HUES48 (cell line): ENCODE results near the gene TMEM132C.

ENCODE experiments used
- H3K27ac ChIP-seq: one replicate; pipeline ENCODE4 v1.7.0; 2013; ENCODE audit warnings: low read depth, low read length, inconsistent platforms
- H3K27me3 ChIP-seq: 2 replicates; pipeline ENCODE4 v1.6.1; 2013; ENCODE audit warnings: mild to moderate bottlenecking, low read length; ENCODE audit not compliant: control insufficient read depth, insufficient read depth
- H3K36me3 ChIP-seq: 2 replicates; pipeline ENCODE4 v1.6.1; 2013; ENCODE audit warnings: low read length; ENCODE audit not compliant: control insufficient read depth, insufficient read depth
- H3K4me1 ChIP-seq: 2 replicates; pipeline ENCODE4 v1.6.1; 2013; ENCODE audit warnings: mild to moderate bottlenecking, low read length; ENCODE audit not compliant: control insufficient read depth, insufficient read depth
- H3K4me3 ChIP-seq: 2 replicates; pipeline ENCODE4 v1.5.1; 2013; ENCODE audit warnings: mild to moderate bottlenecking, low read depth, low read length
- H3K9ac ChIP-seq: 2 replicates; pipeline ENCODE4 v1.6.1; 2013; ENCODE audit warnings: mild to moderate bottlenecking, low read depth, low read length, moderate library complexity
- H3K9me3 ChIP-seq: 2 replicates; pipeline ENCODE4 v1.6.1; 2013; ENCODE audit warnings: low read length; ENCODE audit not compliant: control insufficient read depth, insufficient read depth

The TMEM132C gene

GRCh38 chr12:128606970-128607369 is 340.0 kb downstream of the TMEM132C start:
- no peaks in the 10 kb centered on the region for H3K27me3 ChIP-seq
- H3K9me3 ChIP-seq = no peaks in the 10 kb centered on the region
- H3K4me1 ChIP-seq = 0 out of 2 replicates have a peak, but pooled peaks cover 6% of the 10 kb centered on the region
- H3K27ac ChIP-seq = no peak overlapping the region
- no peak overlapping the region for H3K9ac ChIP-seq
- H3K4me3 ChIP-seq = no peak overlapping the region
- H3K36me3 ChIP-seq = no peaks in the 10 kb centered on the region

- Histone ChIP-seq H3K27me3 (no peaks in the 10 kb centered on the region), H3K9me3 (no peaks in the 10 kb centered on the region), H3K27ac (no peak overlapping the region), H3K4me3 (no peak overlapping the region), H3K36me3 (no peaks in the 10 kb centered on the region), H3K9ac (no peak overlapping the region), H3K4me1 (0 out of 2 replicates have a peak, but pooled peaks cover 6% of the 10 kb centered on the region)
Measured at GRCh38 chr12:128607641-128608040, 340.7 kb downstream of the TMEM132C start.

GRCh38 chr12:128609861-128610260 is 342.9 kb downstream of the TMEM132C start:
- H3K4me1 ChIP-seq = 0 out of 2 replicates have a peak, but pooled peaks cover 6% of the 10 kb centered on the region
- no peaks in the 10 kb centered on the region for H3K27me3 ChIP-seq
- H3K9me3 ChIP-seq = no peaks in the 10 kb centered on the region

GRCh38 chr12:128611736-128612135 is 344.8 kb downstream of the TMEM132C start:
- Histone ChIP-seq H3K36me3 (no peaks in the 10 kb centered on the region), H3K9ac (no peak overlapping the region), H3K27me3 (no peaks in the 10 kb centered on the region), H3K4me1 (no peaks in the 10 kb centered on the region), H3K4me3 (no peak overlapping the region), H3K9me3 (no peaks in the 10 kb centered on the region), H3K27ac (no peak overlapping the region)

More at GRCh38 chr12:128609861-128610260, 342.9 kb downstream of the TMEM132C start:
- H3K27ac ChIP-seq = no peak overlapping the region
- no peak overlapping the region for H3K9ac ChIP-seq
- no peak overlapping the region for H3K4me3 ChIP-seq
- no peaks in the 10 kb centered on the region for H3K36me3 ChIP-seq

- Histone ChIP-seq H3K4me1 (no peaks in the 10 kb centered on the region), H3K27ac (no peak overlapping the region), H3K27me3 (no peaks in the 10 kb centered on the region), H3K36me3 (no peaks in the 10 kb centered on the region), H3K9ac (no peak overlapping the region), H3K4me3 (no peak overlapping the region), H3K9me3 (no peaks in the 10 kb centered on the region)
Measured at GRCh38 chr12:128612150-128612850, 345.3 kb downstream of the TMEM132C start.

- H3K36me3 ChIP-seq = no peaks in the 10 kb centered on the region
- no peaks in the 10 kb centered on the region for H3K9me3 ChIP-seq
- no peaks in the 10 kb centered on the region for H3K27me3 ChIP-seq
- H3K9ac ChIP-seq = no peak overlapping the region
- H3K27ac ChIP-seq = no peak overlapping the region
- H3K4me3 ChIP-seq = no peak overlapping the region
- H3K4me1 ChIP-seq = 0 out of 2 replicates have a peak, but pooled peaks cover 4% of the 10 kb centered on the region
Measured at GRCh38 chr12:128613837-128614590, 347.0 kb downstream of the TMEM132C start.

GRCh38 chr12:128617304-128617833 is 350.4 kb downstream of the TMEM132C start:
- Histone ChIP-seq H3K9ac (no peak overlapping the region), H3K36me3 (no peaks in the 10 kb centered on the region), H3K27ac (no peak overlapping the region)

GRCh38 chr12:128619263-128619662 is 352.3 kb downstream of the TMEM132C start:
- Histone ChIP-seq H3K4me1 (0 out of 2 replicates have a peak, but pooled peaks cover 8% of the 10 kb centered on the region), H3K4me3 (no peak overlapping the region), H3K27me3 (no peaks in the 10 kb centered on the region), H3K9me3 (no peaks in the 10 kb centered on the region), H3K9ac (no peak overlapping the region), H3K27ac (no peak overlapping the region), H3K36me3 (no peaks in the 10 kb centered on the region)

More at GRCh38 chr12:128617304-128617833, 350.4 kb downstream of the TMEM132C start:
- no peaks in the 10 kb centered on the region for H3K9me3 ChIP-seq
- H3K4me3 ChIP-seq = no peak overlapping the region
- 0 out of 2 replicates have a peak, but pooled peaks cover 8% of the 10 kb centered on the region for H3K4me1 ChIP-seq
- H3K27me3 ChIP-seq = no peaks in the 10 kb centered on the region

GRCh38 chr12:128621304-128621703 is 354.3 kb downstream of the TMEM132C start:
- Histone ChIP-seq H3K36me3 (no peaks in the 10 kb centered on the region), H3K4me1 (0 out of 2 replicates have a peak, but pooled peaks cover 8% of the 10 kb centered on the region), H3K9me3 (no peaks in the 10 kb centered on the region), H3K27me3 (no peaks in the 10 kb centered on the region), H3K27ac (no peak overlapping the region), H3K4me3 (no peak overlapping the region), H3K9ac (no peak overlapping the region)

GRCh38 chr12:128623748-128624147 is 356.8 kb downstream of the TMEM132C start:
- H3K36me3 ChIP-seq = no peaks in the 10 kb centered on the region
- no peak overlapping the region for H3K27ac ChIP-seq
- H3K9me3 ChIP-seq = no peaks in the 10 kb centered on the region
- H3K4me3 ChIP-seq = no peak overlapping the region
- H3K9ac ChIP-seq = no peak overlapping the region
- 0 out of 2 replicates have a peak, but pooled peaks cover 7% of the 10 kb centered on the region for H3K4me1 ChIP-seq
- H3K27me3 ChIP-seq = no peaks in the 10 kb centered on the region
